ENCODE measurements around the gene PLP1.

PLP1 gene

GRCh38 chrX:103830848-103831247, 54.2 kb downstream of the PLP1 start:
- no peak for DNase-seq (ENCODE audit: low read depth in 2 of 2)

- peak in 1 of 2 donors; percentile 49 for DNase-seq (ENCODE audit: low read depth in 2 of 2)
Measured at GRCh38 chrX:103831342-103831802, 54.7 kb downstream of the PLP1 start.

DNA sequence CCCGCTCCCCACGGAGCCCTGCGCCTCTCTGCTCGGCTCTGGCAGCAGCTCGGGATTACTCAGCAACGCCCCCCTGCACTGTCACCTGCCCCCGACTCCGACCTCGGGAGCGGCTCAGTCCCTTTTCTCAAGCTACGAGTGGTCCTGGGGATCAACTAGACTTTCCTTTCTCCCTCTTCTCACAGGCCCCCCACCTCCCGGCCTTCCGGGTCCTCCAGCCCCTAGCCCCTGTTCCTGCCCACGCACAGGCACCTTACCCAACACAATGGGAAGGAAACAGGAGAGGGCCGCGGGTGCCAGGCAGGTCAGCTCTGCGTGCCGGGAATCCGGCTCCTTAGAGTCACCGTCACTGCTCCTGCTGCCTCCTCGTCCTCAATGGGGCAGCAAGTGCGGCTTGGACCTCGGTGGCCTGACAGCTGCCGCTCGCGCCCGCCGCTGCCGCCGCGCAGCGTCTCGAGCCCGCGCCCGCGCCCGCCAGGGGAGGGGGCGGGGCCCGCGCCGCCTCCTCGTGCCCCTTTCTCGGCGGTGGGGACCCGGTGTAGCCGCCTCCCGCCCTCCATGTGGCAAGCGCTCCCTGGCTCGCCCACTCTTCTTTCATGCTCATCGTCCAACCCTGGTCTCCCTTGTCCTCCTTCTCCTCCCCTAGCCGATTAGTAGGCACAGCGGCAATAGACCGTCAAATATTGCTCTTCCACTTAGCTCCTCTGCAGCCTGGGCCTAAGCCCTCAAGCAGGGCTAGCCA, 55.3 kb downstream of the PLP1 start, which contains the start of gene RAB9B:
Gene RAB9B (minus strand): TSS at position 455 of the 742 bp plus-strand sequence. CDS start 6,473 bp downstream, outside the sequence.
- peak; percentile 0 to 52 for DNase-seq (ENCODE audit: low read depth in 2 of 2)

DNA sequence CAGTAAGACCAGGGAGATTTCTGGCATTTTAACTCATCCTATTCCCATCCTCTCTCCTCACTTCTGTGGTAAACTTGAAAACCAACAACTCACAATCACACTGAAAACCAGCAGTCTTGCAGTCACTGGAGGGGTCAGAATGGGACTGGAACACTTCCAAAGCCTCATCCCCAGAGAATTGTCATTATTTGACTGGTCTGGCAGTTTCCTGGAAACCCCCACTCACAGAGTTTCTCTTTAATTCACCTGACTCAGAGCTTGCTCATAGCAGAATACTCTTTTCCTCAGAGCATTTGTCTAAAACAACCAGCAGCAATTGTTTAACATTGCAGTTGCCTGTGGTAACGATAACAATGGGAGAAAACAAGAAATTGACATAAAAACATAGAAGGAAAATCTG, 62.8 kb downstream of the PLP1 start:
- DNase-seq (ENCODE audit: low read depth in 2 of 2) = no peak
